Measurements from ENCODE around the gene ST6GAL1. TPM values are rescaled to one million over a fixed set of nuclear protein-coding genes. Genes with fewer than 3 reads are reported as not detected.
"Not testable (repeated sequence)": the region's sequence is repeated elsewhere in the genome, so short reads cannot be mapped to it uniquely, and the experiment has no call there.

ST6GAL1 gene
- total and polyA plus RNA-seq, 2 experiments from 2014 or later, result 64.3 to 123 TPM

- Histone ChIP-seq H3K4me1 (ENCODE audit: low read depth) (peaks cover 17% of the 10 kb centered on the region), H3K4me3 (no peak overlapping the region), H3K27me3 (no peaks in the 10 kb centered on the region), H3K36me3 (no peaks in the 10 kb centered on the region), H3K9me3 (ENCODE audit: low read depth) (no peaks in the 10 kb centered on the region), H3K27ac (no peak overlapping the region)
- TF ChIP-seq, protein P1, sequence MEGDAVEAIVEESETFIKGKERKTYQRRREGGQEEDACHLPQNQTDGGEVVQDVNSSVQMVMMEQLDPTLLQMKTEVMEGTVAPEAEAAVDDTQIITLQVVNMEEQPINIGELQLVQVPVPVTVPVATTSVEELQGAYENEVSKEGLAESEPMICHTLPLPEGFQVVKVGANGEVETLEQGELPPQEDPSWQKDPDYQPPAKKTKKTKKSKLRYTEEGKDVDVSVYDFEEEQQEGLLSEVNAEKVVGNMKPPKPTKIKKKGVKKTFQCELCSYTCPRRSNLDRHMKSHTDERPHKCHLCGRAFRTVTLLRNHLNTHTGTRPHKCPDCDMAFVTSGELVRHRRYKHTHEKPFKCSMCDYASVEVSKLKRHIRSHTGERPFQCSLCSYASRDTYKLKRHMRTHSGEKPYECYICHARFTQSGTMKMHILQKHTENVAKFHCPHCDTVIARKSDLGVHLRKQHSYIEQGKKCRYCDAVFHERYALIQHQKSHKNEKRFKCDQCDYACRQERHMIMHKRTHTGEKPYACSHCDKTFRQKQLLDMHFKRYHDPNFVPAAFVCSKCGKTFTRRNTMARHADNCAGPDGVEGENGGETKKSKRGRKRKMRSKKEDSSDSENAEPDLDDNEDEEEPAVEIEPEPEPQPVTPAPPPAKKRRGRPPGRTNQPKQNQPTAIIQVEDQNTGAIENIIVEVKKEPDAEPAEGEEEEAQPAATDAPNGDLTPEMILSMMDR (IDR thresholded peaks at IDR 0.05; ENCODE audit: low read depth, low read length), result no peak
- DNase-seq (ENCODE audit: low read depth in 1 of 2, low spot score in 1 of 2), result no peak
These were observed 60.0 kb downstream of the ST6GAL1 start for GRCh38 chr3:186990277-186990676.

GRCh38 chr3:186990878-186991308, 60.6 kb downstream of the ST6GAL1 start:
- Histone ChIP-seq H3K4me3 (no peak overlapping the region), H3K4me1 (ENCODE audit: low read depth) (peaks cover 15% of the 10 kb centered on the region), H3K27ac (peak overlapping the region; percentile 35), H3K36me3 (no peaks in the 10 kb centered on the region), H3K27me3 (no peaks in the 10 kb centered on the region), H3K9me3 (ENCODE audit: low read depth) (no peaks in the 10 kb centered on the region)
- no peak for DNase-seq (ENCODE audit: low read depth in 1 of 2, low spot score in 1 of 2)
- TF ChIP-seq, protein P1 (IDR thresholded peaks at IDR 0.05; ENCODE audit: low read depth, low read length), result no peak

DNA sequence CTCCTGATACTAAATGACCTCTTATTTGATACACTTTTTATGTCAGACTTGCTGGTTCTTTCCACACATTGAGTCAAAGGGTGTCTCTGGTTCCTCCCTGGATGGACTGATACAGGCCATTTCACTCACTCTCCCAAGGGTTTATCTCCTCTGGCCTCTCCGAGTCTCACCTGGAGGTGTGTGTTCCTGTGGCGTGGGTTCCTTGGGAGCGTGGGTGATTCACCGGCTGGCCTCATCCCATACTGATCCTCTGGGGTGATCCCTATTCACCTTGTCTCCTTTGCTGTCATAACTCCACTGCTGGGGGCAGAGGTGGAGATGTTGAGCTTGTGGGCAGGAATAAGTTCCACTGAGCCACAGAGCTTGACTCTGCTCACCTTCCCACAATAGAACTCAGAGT, 61.1 kb downstream of the ST6GAL1 start:
- no peaks in the 10 kb centered on the region for H3K36me3 ChIP-seq
- H3K27ac ChIP-seq, result peak overlapping the region; percentile 35
- peaks cover 15% of the 10 kb centered on the region for H3K4me1 ChIP-seq (ENCODE audit: low read depth)
- no peaks in the 10 kb centered on the region for H3K9me3 ChIP-seq (ENCODE audit: low read depth)
- H3K4me3 ChIP-seq, result no peak overlapping the region
- TF ChIP-seq, protein P1 (IDR thresholded peaks at IDR 0.05; ENCODE audit: low read depth, low read length), result no peak
- H3K27me3 ChIP-seq, result no peaks in the 10 kb centered on the region
- no peak for DNase-seq (ENCODE audit: low read depth in 1 of 2, low spot score in 1 of 2)

DNA sequence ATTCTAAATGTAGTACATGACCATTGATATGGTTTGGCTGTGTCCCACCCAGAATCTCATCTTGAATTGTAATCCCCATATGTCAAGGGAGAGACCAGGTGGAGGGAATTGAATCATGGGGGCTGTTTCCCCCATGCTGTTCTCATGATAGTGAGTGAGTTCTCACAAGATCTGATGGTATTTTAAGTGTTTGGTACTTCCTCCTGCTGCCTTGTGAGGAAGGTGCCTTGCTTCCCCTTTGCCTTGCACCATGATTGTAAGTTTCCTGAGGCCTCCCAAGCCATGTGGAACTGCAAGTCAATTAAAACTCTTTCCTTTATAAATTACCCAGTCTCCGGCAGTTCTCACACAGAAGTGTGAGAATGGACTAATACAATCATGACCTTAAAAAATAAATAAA, 61.8 kb downstream of the ST6GAL1 start:
- Histone ChIP-seq H3K27ac (peak overlapping the region; percentile 11), H3K4me1 (ENCODE audit: low read depth) (peaks cover 14% of the 10 kb centered on the region)
- not testable (repeated sequence) for H3K36me3 ChIP-seq; H3K4me3 ChIP-seq; DNase-seq (ENCODE audit: low read depth in 1 of 2, low spot score in 1 of 2); H3K27me3 ChIP-seq; H3K9me3 ChIP-seq (ENCODE audit: low read depth)

- no peak overlapping the region for H3K27ac ChIP-seq
- H3K27me3 ChIP-seq, result no peaks in the 10 kb centered on the region
- H3K9me3 ChIP-seq (ENCODE audit: low read depth), result no peaks in the 10 kb centered on the region
- no peak overlapping the region for H3K4me3 ChIP-seq
- TF ChIP-seq, protein P1 (IDR thresholded peaks at IDR 0.05; ENCODE audit: low read depth, low read length), result no peak
- H3K4me1 ChIP-seq (ENCODE audit: low read depth), result peaks cover 14% of the 10 kb centered on the region
- DNase-seq (ENCODE audit: low read depth in 1 of 2, low spot score in 1 of 2), result no peak
- no peaks in the 10 kb centered on the region for H3K36me3 ChIP-seq
These were observed 63.0 kb downstream of the ST6GAL1 start for GRCh38 chr3:186993210-186993782.

- H3K36me3 ChIP-seq, result no peaks in the 10 kb centered on the region
- H3K27me3 ChIP-seq, result no peaks in the 10 kb centered on the region
- no peak for DNase-seq (ENCODE audit: low read depth in 1 of 2, low spot score in 1 of 2)
- H3K4me3 ChIP-seq, result no peak overlapping the region
- H3K9me3 ChIP-seq (ENCODE audit: low read depth), result no peaks in the 10 kb centered on the region
- H3K4me1 ChIP-seq (ENCODE audit: low read depth), result peaks cover 14% of the 10 kb centered on the region
- TF ChIP-seq, protein P1 (IDR thresholded peaks at IDR 0.05; ENCODE audit: low read depth, low read length), result no peak
- H3K27ac ChIP-seq, result no peak overlapping the region
These were observed 64.0 kb downstream of the ST6GAL1 start for GRCh38 chr3:186994000-186994955.
